BLaER1 treated with 17β-estradiol and CSF1 and Interleukin-3, amounts not matched to agents 10 nM and 100 nM (cell line): ENCODE data around the gene CMSS1.

ENCODE experiments used
- H3K27ac ChIP-seq, 11 experiments: shearing (Covaris generic); formaldehyde crosslinking; 2 replicates each; pipeline ENCODE4 v1.8.1; 2022
- H3K27me3 ChIP-seq, 11 experiments: shearing (Covaris generic); formaldehyde crosslinking; 2 replicates each; pipeline ENCODE4 v1.8.1; 2022
- H3K36me3 ChIP-seq, 11 experiments: shearing (Covaris generic); formaldehyde crosslinking; 2 replicates each; pipeline ENCODE4 v1.8.1; 2022
- H3K4me1 ChIP-seq, 10 experiments: shearing (Covaris generic); formaldehyde crosslinking; 2 replicates each; pipeline ENCODE4 v1.8.1; 2022
- H3K4me2 ChIP-seq, 11 experiments: shearing (Covaris generic); formaldehyde crosslinking; 2 replicates each; pipeline ENCODE4 v1.8.1; 2022
- H3K4me3 ChIP-seq, 10 experiments: shearing (Covaris generic); formaldehyde crosslinking; 2 replicates each; pipeline ENCODE4 v1.8.1; 2022
- H3K9ac ChIP-seq, 11 experiments: shearing (Covaris generic); formaldehyde crosslinking; 2 replicates each; pipeline ENCODE4 v1.8.1; 2022
- H3K9me3 ChIP-seq, 11 experiments: shearing (Covaris generic); formaldehyde crosslinking; replicated peaks in 1 of 11; 2 replicates each; pipeline ENCODE4 v1.8.1; 2022
- H4K20me1 ChIP-seq, 11 experiments: shearing (Covaris generic); formaldehyde crosslinking; 2 replicates each; pipeline ENCODE4 v1.8.1; 2022
- Cebpa-rat ChIP-seq, 11 experiments: shearing (Covaris generic); IDR thresholded peaks; 2 replicates each; pipeline ENCODE4 v1.8.1; 2022

Gene CMSS1

DNA sequence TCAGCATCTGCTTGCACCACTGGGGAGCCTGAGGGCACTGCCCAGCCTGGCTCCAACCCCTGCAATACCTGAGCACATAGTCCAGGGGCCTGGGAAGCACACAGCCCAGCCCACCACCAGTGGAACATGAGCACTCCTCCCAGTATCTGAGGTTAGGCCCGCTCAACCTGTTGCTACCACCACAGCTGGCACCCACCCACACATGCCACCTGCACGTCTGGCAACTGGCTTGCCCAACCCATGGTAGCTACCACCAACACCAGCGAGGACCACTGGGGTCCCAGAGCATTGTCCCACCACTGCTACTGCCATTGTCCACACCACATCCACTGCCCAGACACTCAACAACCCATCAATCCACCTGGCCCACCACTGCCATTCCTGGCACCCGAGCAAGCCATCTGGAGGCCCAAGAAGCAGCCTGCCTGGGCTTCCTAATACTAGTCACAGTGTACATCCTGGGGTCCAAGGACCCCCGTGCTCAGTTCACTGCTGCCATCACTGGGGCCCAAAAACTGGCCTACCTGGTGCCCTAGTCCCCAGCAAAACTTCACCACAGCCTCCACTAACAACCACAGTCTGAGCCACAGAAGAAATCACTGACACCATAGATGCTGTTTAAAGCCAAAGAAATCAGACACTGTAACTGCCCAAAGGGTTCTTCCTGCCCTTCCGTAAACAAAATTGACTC, 381.1 kb downstream of the CMSS1 start:
- Histone ChIP-seq H3K9ac (no peak overlapping the region), H3K27ac (no peak overlapping the region), H3K4me1 (no peaks in the 10 kb centered on the region), H3K27me3 (no peaks in the 10 kb centered on the region), H3K36me3 (no peaks in the 10 kb centered on the region), H4K20me1 (no peaks in the 10 kb centered on the region), H3K4me2 (no peak overlapping the region), H3K9me3 (peaks cover 11 to 31% (median 25%) of the 10 kb centered on the region in 11 experiments; a peak in 21 of 22 replicates), H3K4me3 (no peak overlapping the region)
- no peak for TF ChIP-seq Cebpa-rat (IDR thresholded peaks at IDR 0.05)

DNA sequence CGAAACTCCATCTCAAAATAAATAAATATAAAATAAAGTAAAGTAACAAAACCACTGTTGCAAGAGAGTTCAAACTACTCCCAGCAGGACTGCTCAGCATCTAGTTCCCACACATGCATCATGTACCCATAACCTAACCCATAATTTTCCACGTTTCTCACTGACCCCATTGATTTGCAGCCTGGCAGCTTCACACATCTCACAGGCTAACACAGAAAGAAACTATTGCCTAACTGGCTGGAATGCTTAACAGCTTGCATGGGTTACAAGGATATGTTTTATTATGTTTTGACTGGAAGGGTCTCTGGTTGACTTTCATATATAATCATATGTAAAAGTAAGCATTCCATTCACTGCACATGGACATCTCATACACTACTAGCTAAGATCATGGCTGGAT, 387.5 kb downstream of the CMSS1 start:
- Histone ChIP-seq H3K27ac (no peak overlapping the region), H3K4me2 (no peak overlapping the region), H3K9ac (no peak overlapping the region), H3K4me1 (peaks cover 0 to 7% (median 5%) of the 10 kb centered on the region in 10 experiments; a peak in 16 of 20 replicates), H3K4me3 (no peak overlapping the region), H3K27me3 (no peaks in the 10 kb centered on the region), H4K20me1 (no peaks in the 10 kb centered on the region), H3K9me3 (peaks cover 9 to 19% (median 16%) of the 10 kb centered on the region in 11 experiments; a peak in 21 of 22 replicates), H3K36me3 (no peaks in the 10 kb centered on the region)
- TF ChIP-seq Cebpa-rat (IDR thresholded peaks at IDR 0.05) = no peak

DNA sequence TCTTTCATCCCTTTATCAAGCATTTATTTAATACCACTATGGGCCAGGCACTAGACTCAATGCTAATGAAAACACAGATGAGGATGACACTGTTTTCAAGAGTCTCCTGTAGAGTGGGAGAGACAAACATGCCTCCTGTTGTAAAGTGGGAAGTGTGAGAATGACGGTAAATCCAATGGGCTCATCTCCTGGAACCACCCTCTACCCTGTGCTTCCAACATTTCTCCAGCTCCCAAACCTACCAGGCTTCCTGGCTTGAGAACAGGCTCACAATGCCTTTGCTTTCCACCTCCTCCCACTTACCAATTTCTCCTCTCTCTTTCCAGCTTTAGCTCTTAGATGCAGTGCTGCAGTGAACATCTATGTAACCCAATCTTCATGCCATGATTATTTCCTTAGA, 389.0 kb downstream of the CMSS1 start:
- peaks cover 10 to 22% (median 18%) of the 10 kb centered on the region in 10 experiments for H3K4me1 ChIP-seq
- H4K20me1 ChIP-seq = no peaks in the 10 kb centered on the region
- no peak overlapping the region for H3K9ac ChIP-seq
- H3K4me3 ChIP-seq = no peak overlapping the region
- peaks cover 9 to 19% (median 16%) of the 10 kb centered on the region in 11 experiments; a peak in 21 of 22 replicates for H3K9me3 ChIP-seq
- H3K36me3 ChIP-seq = no peaks in the 10 kb centered on the region
- TF ChIP-seq Cebpa-rat (IDR thresholded peaks at IDR 0.05) = no peak
- H3K4me2 ChIP-seq = no peak overlapping the region
- no peak overlapping the region for H3K27ac ChIP-seq
- H3K27me3 ChIP-seq = no peaks in the 10 kb centered on the region

DNA sequence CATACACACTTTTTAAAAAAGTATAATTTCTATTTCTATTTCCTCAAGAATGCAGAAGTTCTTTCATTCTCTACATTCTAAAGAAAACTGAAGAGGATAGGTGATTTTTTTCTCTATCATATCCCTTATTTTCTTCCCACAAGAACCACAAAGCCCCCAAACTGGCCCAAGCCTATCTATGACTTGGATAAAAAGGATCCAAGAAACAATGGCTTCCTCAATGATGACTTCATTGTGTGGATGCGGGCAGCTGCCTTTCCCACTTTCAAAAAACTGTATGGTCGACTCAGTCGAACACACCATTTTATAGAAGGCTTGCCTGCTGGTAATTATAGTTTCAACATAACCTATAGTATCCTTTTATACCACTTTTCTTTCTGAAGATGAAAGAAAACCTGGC, 390.2 kb downstream of the CMSS1 start:
- H4K20me1 ChIP-seq = no peaks in the 10 kb centered on the region
- H3K36me3 ChIP-seq = no peaks in the 10 kb centered on the region
- peaks cover 9 to 18% (median 16%) of the 10 kb centered on the region in 11 experiments; a peak in 21 of 22 replicates for H3K9me3 ChIP-seq
- no peak overlapping the region for H3K4me3 ChIP-seq
- peaks cover 10 to 25% (median 21%) of the 10 kb centered on the region in 10 experiments for H3K4me1 ChIP-seq
- no peaks in the 10 kb centered on the region for H3K27me3 ChIP-seq
- no peak overlapping the region for H3K4me2 ChIP-seq
- TF ChIP-seq Cebpa-rat (IDR thresholded peaks at IDR 0.05) = no peak
- H3K9ac ChIP-seq = no peak overlapping the region
- no peak overlapping the region for H3K27ac ChIP-seq

DNA sequence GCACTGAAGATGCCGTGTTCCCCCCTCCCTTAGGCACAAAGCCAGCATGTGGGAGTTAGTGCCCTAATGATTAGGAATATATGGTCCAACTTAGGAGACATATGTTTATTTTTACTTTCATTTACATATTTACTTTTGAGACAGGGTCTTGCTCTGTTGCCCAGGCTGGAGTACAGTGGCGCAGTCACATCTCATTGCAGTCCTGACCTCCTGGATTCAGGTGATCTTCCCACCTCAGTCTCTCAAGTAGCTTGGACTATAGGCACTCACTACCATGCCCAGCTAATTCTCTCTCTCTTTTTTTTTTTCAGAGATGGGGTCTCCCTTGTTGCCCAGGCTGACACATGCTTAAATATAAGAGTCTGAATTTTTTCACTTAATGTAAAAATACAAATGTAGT, 391.5 kb downstream of the CMSS1 start:
- H3K4me2 ChIP-seq = no peak overlapping the region
- no peak overlapping the region for H3K4me3 ChIP-seq
- no peak for TF ChIP-seq Cebpa-rat (IDR thresholded peaks at IDR 0.05)
- H3K27ac ChIP-seq = no peak overlapping the region
- peaks cover 10 to 25% (median 21%) of the 10 kb centered on the region in 10 experiments for H3K4me1 ChIP-seq
- H3K9me3 ChIP-seq = peaks cover 0 to 7% (median 5%) of the 10 kb centered on the region in 11 experiments; a peak in 19 of 22 replicates
- H3K27me3 ChIP-seq = no peaks in the 10 kb centered on the region
- H3K36me3 ChIP-seq = no peaks in the 10 kb centered on the region
- H4K20me1 ChIP-seq = no peaks in the 10 kb centered on the region
- H3K9ac ChIP-seq = no peak overlapping the region

DNA sequence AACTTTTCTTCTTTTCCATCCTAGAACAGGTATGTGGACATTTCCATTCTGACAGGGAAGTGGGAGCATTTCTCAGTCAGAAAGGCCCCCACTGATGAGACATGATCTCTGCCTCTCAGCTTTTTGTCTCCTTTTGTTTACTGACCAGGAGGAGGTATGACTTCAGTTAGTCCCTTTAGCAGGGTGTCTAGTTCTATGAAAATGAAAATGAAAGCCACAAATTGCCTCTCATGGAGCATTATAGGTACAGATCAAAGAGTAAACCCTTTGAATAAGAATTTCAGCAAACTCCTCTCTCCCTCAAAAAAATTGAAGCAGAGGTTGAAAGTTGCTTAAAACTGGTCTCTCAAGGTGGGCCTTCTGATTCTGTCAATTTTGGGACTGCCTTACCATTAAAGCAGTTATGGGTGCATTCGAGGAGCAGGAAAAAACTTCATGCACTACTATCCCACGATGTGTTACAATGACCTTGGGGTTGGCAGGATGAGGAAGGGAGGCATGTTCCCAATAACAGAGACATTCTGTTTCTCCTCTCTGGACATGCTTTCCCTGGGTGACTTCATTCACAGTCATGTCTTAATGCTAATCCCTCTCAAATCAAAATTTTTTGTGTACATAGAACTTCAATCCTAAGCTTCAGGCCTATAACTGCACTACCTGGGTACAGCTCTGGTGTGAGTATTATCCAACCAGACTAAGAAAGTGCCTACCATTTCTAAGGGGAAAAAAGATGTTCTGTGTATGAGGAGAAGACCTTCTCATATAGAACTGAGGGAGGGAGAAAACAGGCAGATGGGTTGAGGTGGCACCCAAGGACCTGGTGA, 392.5 kb downstream of the CMSS1 start:
- peak overlapping the region; percentile 5 to 80 (median 58); a peak in 19 of 22 replicates for H3K4me2 ChIP-seq
- no peaks in the 10 kb centered on the region for H3K27me3 ChIP-seq
- peaks cover 10 to 25% (median 21%) of the 10 kb centered on the region in 10 experiments for H3K4me1 ChIP-seq
- H4K20me1 ChIP-seq = no peaks in the 10 kb centered on the region
- H3K27ac ChIP-seq = peak overlapping the region in 6 of 11 experiments; percentile 7 to 48 (median 20); a peak in 8 of 22 replicates
- H3K4me3 ChIP-seq = no peak overlapping the region
- no peaks in the 10 kb centered on the region for H3K9me3 ChIP-seq
- H3K36me3 ChIP-seq = no peaks in the 10 kb centered on the region
- no peak overlapping the region; a peak in 1 of 22 replicates for H3K9ac ChIP-seq
- no peak for TF ChIP-seq Cebpa-rat (IDR thresholded peaks at IDR 0.05)

DNA sequence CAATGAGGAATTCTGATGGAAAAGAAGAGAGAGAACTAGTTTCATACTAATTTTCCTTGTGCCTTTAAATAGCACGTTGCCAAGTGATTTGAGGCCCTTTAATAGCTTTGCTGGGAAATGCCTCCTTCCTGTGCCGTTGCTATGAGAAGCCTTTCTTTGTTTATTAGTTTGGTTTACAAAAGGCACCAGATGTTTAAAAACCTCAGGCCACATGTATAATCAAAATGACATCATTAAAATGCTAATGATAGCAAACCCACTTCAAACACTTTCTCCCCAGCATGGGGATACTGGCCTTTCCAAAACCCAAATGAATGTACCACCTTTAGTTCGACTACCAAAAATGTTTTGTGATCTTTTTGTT, 393.1 kb downstream of the CMSS1 start:
- Histone ChIP-seq H3K27me3 (no peaks in the 10 kb centered on the region), H3K36me3 (no peaks in the 10 kb centered on the region), H3K27ac (peak overlapping the region in 6 of 11 experiments; percentile 13 to 48 (median 20); a peak in 6 of 22 replicates), H3K9me3 (no peaks in the 10 kb centered on the region), H3K9ac (no peak overlapping the region; a peak in 1 of 22 replicates), H4K20me1 (no peaks in the 10 kb centered on the region), H3K4me2 (peak overlapping the region; percentile 5 to 80 (median 58); a peak in 18 of 22 replicates), H3K4me3 (no peak overlapping the region), H3K4me1 (peaks cover 10 to 25% (median 21%) of the 10 kb centered on the region in 10 experiments)
- TF ChIP-seq Cebpa-rat (IDR thresholded peaks at IDR 0.05) = no peak

DNA sequence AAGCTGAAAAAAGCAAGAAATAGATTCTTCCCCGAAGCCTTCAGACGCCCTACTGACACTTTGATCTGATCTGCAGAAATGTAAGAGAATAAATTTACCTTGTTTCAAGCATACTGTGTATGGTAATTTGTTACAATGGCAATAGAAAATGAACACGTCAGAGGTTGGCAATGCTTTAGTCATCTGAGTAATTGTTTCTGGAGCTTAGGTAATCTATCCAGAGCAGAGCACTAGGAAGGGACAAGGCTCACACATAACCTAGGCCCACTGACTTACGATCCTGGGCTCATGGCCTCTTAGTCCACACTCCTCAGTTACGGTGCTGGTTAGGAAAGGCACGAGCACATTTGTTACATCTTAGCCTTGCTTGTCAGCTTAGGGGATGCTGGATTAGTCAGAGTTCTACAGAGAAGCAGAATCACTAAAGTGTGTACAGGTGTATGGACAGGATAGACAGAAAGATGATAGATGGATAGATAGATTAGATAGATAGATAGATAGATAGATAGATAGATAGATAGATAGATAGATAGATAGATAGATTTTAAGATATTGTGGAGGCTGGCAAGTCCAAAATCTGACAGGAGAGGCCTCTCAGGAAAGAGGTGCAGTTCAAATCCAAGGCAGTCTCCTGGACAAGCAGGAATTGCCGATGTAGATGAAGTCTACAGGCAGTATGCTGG, 396.4 kb downstream of the CMSS1 start:
- Histone ChIP-seq H3K36me3 (no peaks in the 10 kb centered on the region), H3K27ac (no peak overlapping the region), H3K9me3 (peaks cover 0 to 3% (median 2%) of the 10 kb centered on the region in 11 experiments; a peak in 11 of 22 replicates), H3K4me3 (no peak overlapping the region), H3K27me3 (no peaks in the 10 kb centered on the region), H3K4me2 (no peak overlapping the region), H4K20me1 (no peaks in the 10 kb centered on the region), H3K9ac (no peak overlapping the region), H3K4me1 (peaks cover 10 to 25% (median 21%) of the 10 kb centered on the region in 10 experiments)
- no peak for TF ChIP-seq Cebpa-rat (IDR thresholded peaks at IDR 0.05)

DNA sequence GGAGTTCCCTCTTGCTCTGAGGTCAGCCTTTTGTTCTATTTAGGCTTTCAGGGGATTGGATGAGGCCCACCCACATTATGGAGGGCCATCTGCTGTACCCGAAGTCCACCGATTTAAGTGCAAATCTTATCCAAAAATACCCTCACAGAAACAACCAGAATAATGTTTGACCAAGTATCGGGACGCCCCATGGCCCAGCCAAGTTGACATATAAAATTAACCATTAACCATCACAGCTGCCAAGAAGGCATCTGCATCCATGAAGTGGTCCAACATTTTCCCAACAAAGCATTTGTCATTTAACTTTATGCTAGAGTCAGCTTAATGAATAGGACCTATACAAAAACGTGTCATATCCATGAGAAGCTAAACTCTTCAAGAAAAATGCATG, 396.9 kb downstream of the CMSS1 start:
- Histone ChIP-seq H3K27ac (no peak overlapping the region), H3K9me3 (peaks cover 3 to 8% (median 7%) of the 10 kb centered on the region in 11 experiments; a peak in 20 of 22 replicates)

More for the DNA sequence above, 396.9 kb downstream of the CMSS1 start:
- Histone ChIP-seq H3K27me3 (no peaks in the 10 kb centered on the region), H3K4me3 (no peak overlapping the region), H3K9ac (no peak overlapping the region), H4K20me1 (no peaks in the 10 kb centered on the region), H3K4me1 (peaks cover 10 to 23% (median 21%) of the 10 kb centered on the region in 10 experiments), H3K4me2 (no peak overlapping the region), H3K36me3 (no peaks in the 10 kb centered on the region)
- TF ChIP-seq Cebpa-rat (IDR thresholded peaks at IDR 0.05) = no peak
